Measurements from ENCODE around the gene LAT.

The LAT gene

GRCh38 chr16:29007730-29008593 lies 23.1 kb downstream of the LAT start:
- no peak for DNase-seq (ENCODE audit: low read depth)

GRCh38 chr16:29009050-29009837 lies 24.4 kb downstream of the LAT start:
- no peak for DNase-seq (ENCODE audit: low read depth)

DNA sequence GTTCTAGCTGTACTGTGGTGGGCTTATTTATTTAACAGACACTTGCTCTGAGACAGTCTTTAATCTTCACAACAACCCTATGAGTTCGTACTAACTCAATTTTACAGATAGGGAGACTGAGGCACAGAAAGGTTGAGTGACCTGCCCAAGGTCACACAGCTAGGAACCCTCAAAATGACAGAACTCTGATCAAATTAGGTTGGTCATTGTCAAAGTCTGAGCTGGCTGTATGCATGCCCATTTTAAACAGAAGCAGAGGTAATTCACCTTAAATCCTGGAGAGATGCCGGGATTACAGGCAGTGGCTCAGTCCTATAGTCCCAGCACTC lies 24.9 kb downstream of the LAT start:
- DNase-seq (ENCODE audit: low read depth) = no peak

GRCh38 chr16:29011112-29011511 lies 26.3 kb downstream of the LAT start:
- DNase-seq (ENCODE audit: low read depth) = no peak

DNA sequence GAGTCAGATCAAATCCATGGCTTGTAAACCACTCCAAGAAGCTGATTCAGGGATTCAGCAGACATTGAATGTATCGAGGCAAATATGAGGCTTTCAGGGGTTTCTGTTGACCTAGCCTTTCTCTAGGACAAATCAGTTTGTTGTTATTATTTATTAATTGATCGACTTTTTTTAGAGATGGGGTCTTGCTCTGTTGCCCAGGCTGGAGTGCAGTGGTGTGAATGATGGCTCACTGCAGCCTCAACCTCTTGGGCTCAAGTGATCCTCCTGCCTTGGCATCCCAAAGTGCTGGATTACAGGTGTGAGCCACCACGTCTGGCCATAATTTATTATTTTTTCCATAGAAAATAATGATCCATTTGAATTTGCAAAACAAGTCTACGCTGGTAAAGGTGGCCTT lies 27.0 kb downstream of the LAT start:
- no peak for DNase-seq (ENCODE audit: low read depth)

GRCh38 chr16:29012913-29013553 lies 28.2 kb downstream of the LAT start:
- no peak for DNase-seq (ENCODE audit: low read depth)

- DNase-seq (ENCODE audit: low read depth) = no peak
These were observed 29.8 kb downstream of the LAT start for GRCh38 chr16:29014561-29015069.

- DNase-seq (ENCODE audit: low read depth) = no peak
These were observed 37.3 kb downstream of the LAT start for GRCh38 chr16:29022196-29022595.

DNA sequence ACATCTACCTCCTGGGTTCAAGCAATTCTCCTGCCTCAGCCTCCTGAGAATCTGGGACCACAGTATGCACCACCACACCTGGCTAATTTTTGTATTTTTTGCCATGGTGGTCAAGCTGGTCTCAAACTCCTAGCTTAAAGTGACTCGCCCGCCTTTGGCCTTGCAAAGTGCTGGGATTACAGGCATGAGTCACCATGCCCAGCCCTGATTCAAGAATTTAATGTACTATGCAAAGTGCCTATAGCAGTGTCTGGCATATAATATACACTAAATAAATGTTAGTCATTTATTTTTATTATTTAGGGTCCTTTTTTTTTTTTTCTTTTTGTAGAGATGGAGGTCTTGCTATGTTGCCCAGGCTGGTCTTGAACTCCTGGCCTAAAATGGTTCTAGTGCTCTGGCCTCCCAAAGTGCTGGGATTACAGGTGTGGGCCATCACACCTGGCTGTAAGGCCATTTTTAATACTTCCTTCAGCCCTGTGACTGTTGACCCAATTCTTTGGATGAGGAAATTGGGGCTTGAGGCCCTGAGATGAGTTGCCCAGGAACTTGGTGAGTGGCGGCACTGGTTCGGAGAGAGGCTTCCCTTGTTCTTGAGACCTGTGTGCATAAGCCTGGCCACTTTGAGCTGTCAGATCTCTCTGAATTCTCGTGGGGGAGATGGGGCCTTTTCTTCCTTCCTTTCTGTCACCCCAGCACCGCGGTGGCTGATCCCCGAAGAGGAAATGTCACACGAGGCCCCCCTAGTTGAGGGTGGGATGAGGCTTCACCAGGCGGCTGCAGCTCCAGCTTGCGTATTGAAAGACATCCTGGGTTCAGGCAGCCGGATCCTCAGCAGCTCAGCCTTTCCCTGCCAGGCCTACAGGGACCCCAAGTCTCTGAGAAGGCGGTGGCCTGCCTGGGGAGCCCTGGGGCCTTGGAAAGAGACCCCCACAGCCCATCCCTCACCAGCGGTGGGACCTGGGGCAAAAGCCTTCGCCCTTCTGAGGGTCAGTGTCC lies 38.7 kb downstream of the LAT start:
- no peak for DNase-seq (ENCODE audit: low read depth)

DNA sequence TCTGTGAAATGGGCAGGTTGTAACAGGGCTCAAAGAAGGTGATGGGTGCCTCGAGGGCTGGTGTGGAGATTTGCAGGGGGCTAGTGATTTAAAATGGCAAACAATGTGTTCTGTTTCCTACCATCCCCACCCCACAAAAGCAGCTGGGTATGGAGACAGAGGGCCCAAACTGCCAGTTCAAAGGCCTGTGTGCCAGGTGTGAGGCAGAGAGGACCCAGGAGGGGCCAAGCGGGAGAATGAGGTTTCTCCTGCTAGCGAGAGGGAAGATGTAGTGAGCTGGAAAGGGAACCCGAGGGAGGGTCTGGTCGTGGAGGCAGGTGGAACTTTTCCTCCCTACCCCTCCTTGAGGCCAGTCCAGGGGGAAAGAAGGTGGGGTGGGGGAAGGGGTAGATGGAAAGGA lies 39.4 kb downstream of the LAT start:
- no peak for DNase-seq (ENCODE audit: low read depth)

GRCh38 chr16:29025218-29025617 lies 40.4 kb downstream of the LAT start:
- DNase-seq (ENCODE audit: low read depth) = no peak

DNA sequence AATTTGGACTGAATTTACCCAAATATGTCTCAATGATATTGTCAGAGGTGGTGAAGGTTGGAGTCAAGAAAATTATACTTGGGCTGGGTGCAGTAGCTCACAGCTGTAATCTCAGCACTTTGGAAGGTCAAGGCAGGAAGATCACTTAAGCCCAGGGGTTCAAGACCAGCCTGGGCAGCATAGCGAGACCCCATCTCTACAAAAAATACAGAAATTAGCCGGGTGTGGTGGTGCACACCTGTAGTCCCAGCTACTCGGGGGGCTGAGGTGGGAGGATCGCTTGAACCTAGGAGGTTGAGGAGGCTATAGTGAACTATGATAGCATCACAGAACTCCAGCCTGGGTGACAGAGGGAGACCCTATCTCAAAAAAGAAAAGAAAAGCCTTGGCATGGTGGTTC lies 40.9 kb downstream of the LAT start:
- DNase-seq (ENCODE audit: low read depth) = no peak

DNA sequence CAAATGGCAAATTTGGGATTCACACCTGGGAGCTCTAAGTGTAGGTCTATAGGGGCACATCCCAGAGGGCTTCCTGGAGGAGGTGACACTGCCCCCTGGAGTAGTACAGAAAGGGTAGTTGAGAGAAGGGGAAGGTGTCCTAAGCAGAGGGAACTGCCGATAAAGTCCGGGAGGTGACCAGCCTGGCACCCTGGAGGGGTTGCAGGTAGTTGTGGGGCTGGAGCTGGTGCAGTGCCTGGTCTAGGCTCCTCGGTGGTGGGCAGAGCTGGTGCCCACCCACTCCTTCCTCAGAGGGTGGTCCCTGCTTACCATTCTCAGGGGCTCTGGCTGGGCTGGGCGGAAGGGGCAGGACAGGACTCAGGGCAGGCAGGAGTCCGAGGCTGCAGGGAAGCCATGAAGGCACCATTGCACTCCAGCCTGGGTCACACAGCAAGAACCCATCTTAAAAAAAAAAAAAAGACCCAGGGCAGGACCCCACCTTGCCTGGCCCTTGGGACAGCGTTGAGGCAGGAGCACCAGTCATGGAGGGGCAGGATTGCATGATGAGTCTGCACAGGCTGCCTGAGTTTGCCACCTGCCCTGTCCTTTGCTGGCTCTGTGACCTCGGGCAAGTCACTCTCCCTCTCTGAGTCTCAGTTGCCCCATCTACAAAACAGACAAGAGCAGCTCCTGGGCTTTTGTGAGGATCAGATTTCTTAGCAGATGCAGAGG lies 43.8 kb downstream of the LAT start:
- no peak for DNase-seq (ENCODE audit: low read depth)

DNA sequence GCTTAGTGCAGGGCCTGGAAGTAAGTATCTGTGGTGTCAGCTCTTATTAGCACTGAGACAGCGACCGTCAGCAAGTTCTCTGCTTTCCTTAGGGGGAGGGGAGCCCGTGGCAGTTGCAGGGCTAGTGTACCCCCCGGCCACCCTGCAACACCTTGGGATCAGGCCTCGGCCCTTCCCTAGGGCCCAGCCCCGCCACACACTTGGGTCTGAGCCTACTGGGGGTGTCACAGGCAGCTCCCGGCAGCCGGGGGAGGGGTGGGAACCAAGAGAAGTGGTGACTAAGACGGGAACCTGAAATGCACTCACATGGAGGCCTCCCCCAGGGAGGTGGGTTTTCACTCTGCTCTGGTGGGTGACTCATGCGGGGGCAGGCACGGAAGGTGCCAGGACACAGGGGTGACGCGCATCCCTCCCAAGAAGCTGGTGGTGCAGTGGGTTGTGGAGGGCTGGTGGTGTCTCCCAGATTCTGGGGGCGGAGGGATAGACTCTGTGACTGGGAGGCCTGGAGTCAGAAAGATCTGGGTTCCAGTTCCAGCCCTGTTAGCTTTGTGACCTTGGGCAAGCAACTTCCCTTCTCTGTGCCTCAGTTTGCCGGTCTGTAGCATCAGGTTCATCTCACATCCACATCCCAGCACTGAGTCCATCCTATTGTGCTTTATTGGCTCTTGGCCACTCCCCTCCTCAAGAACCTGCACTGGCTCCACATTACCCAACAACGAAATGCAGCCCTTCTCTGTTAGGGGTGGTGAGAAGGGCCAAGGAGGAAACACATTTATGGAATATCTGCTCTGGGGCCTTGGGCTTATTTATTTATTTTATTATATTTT lies 44.5 kb downstream of the LAT start:
- peak; percentile 74 for DNase-seq (ENCODE audit: low read depth)

- DNase-seq (ENCODE audit: low read depth) = no peak
These were observed 45.4 kb downstream of the LAT start for GRCh38 chr16:29030086-29030840.
